Tibial nerve (tissue), 4 donors: Measurements from ENCODE around the gene DUSP6. TPM values are rescaled to one million over a fixed set of nuclear protein-coding genes. Genes with fewer than 3 reads are reported as not detected.

Source experiments
- DNase-seq, 2 donors: peaks; one replicate each; pipeline ENCODE4 v3.0.0-alpha.2; 2019; ENCODE audit warnings: low spot score in 2 of 2
- H3K27ac ChIP-seq, 4 donors: fragments of 200-600 bp; sonication (generic) in 3 of 4; one replicate each; pipeline ENCODE4 v1.5.1; 2017 to 2019; ENCODE audit warnings: mild to moderate bottlenecking in 1 of 4
- H3K27me3 ChIP-seq, 2 donors: fragments of 200-600 bp; sonication (generic) in 1 of 2; one replicate each; pipeline versions ENCODE4 v1.5.1 to v1.6.0; 2017 to 2019
- H3K36me3 ChIP-seq, 3 donors: fragments of 200-600 bp; sonication (generic); one replicate each; pipeline ENCODE4 v1.5.1; 2018 to 2019
- H3K4me1 ChIP-seq, 4 donors: fragments of 200-600 bp; sonication (generic) in 3 of 4; one replicate each; pipeline ENCODE4 v1.5.1; 2017 to 2019
- H3K4me3 ChIP-seq, 4 donors: fragments of 200-600 bp; sonication (generic) in 3 of 4; one replicate each; pipeline ENCODE4 v1.5.1; 2017 to 2019; ENCODE audit warnings: mild to moderate bottlenecking in 1 of 4, moderate library complexity in 1 of 4
- H3K9me3 ChIP-seq, 4 donors: fragments of 200-600 bp; sonication (generic) in 3 of 4; one replicate each; pipeline ENCODE4 v1.5.1; 2017 to 2019
- CTCF ChIP-seq, 5 experiments: fragments of 200-600 bp in 3 of 5; fragments of 450-650 bp in 2 of 5; sonication (generic) in 3 of 5; IDR thresholded peaks; one replicate each; pipeline ENCODE4 v1.5.1; 2016 to 2019; ENCODE audit warnings: antibody characterized with exemption in 5 of 5, mild to moderate bottlenecking in 3 of 5, moderate library complexity in 2 of 5
- EP300 ChIP-seq, 2 donors: sonication (generic); formaldehyde crosslinking; IDR thresholded peaks; one replicate each; pipeline ENCODE4 v1.6.1; 2017; ENCODE audit warnings: antibody characterized with exemption in 2 of 2, mild to moderate bottlenecking in 1 of 2
- POLR2A ChIP-seq, 2 donors: fragments of 450-650 bp; IDR thresholded peaks; one replicate each; pipeline ENCODE4 v1.6.1; 2017; ENCODE audit warnings: antibody characterized with exemption in 2 of 2, mild to moderate bottlenecking in 2 of 2, moderate library complexity in 2 of 2
- WGBS, 2 donors: methylation state at CpG; one replicate each; pipeline ENCODE4 v1.1.5; 2018; 5-methylcytosine and 5-hydroxymethylcytosine counted together
- total RNA-seq, 4 donors: library from RNA; depleted of rRNA; stranded (reverse); fragments of >200 nt; gene quantifications; one replicate each; pipeline ENCODE4 v1.1.0, GENCODE V29; 2016

The DUSP6 gene
- total RNA-seq, 4 donors from 2014 or later = 66.5 to 85.2 (median 72.8) TPM

- Histone ChIP-seq H3K4me3 (peak overlapping the region; percentile 75 to 93 (median 87)), H3K27ac (peak overlapping the region; percentile 94 to 98 (median 97)), H3K27me3 (no peaks in the 10 kb centered on the region), H3K4me1 (peaks cover 0 to 37% (median 11%) of the 10 kb centered on the region in 4 donors), H3K36me3 (peaks cover 0 to 2% (median 0%) of the 10 kb centered on the region in 3 donors), H3K9me3 (no peaks in the 10 kb centered on the region)
- TF ChIP-seq CTCF (IDR thresholded peaks at IDR 0.05) = peak in 1 of 5 experiments; percentile 6
- no peak for TF ChIP-seq EP300 (IDR thresholded peaks at IDR 0.05)
- TF ChIP-seq POLR2A (IDR thresholded peaks at IDR 0.05) = peak in 1 of 2 donors; percentile 25
- WGBS, 2 donors = 1% methylated on average over 25 to 56 of the region's 74 CpGs
- DNase-seq = peak; percentile 39 to 40
Measured at GRCh38 chr12:89353823-89354611, 1.7 kb upstream of the DUSP6 start.

- 0 to 1% methylated on average over 10 to 17 of the region's 49 CpGs for WGBS, 2 donors
- H3K4me1 ChIP-seq = peaks cover 0 to 44% (median 11%) of the 10 kb centered on the region in 4 donors
- H3K4me3 ChIP-seq = peak overlapping the region; percentile 75 to 93 (median 87)
- H3K9me3 ChIP-seq = no peaks in the 10 kb centered on the region
- peak in 1 of 2 donors; percentile 71 for TF ChIP-seq EP300 (IDR thresholded peaks at IDR 0.05)
- TF ChIP-seq CTCF (IDR thresholded peaks at IDR 0.05) = no peak
- peak; percentile 52 to 58 for TF ChIP-seq POLR2A (IDR thresholded peaks at IDR 0.05)
- peak; percentile 33 to 39 for DNase-seq
- H3K27ac ChIP-seq = peak overlapping the region; percentile 94 to 98 (median 97)
- H3K36me3 ChIP-seq = peaks cover 0 to 9% (median 0%) of the 10 kb centered on the region in 3 donors
- H3K27me3 ChIP-seq = no peaks in the 10 kb centered on the region
Measured at GRCh38 chr12:89353188-89353822, 1.0 kb upstream of the DUSP6 start.

- Histone ChIP-seq H3K36me3 (peaks cover 0 to 18% (median 0%) of the 10 kb centered on the region in 3 donors), H3K4me1 (peaks cover 0 to 49% (median 18%) of the 10 kb centered on the region in 4 donors), H3K27me3 (no peaks in the 10 kb centered on the region), H3K9me3 (no peaks in the 10 kb centered on the region), H3K4me3 (peak overlapping the region; percentile 75 to 93 (median 87)), H3K27ac (peak overlapping the region; percentile 94 to 98 (median 97))
- no peak for TF ChIP-seq EP300 (IDR thresholded peaks at IDR 0.05)
- TF ChIP-seq POLR2A (IDR thresholded peaks at IDR 0.05) = peak in 1 of 2 donors; percentile 84
- 0 to 1% methylated on average over 10 of the region's 10 CpGs for WGBS, 2 donors
- no peak for DNase-seq
Measured at GRCh38 chr12:89352242-89352491, 134 bp downstream of the DUSP6 start.

GRCh38 chr12:89351489-89352241, 636 bp downstream of the DUSP6 start:
- H3K9me3 ChIP-seq = no peaks in the 10 kb centered on the region
- peaks cover 0 to 49% (median 22%) of the 10 kb centered on the region in 4 donors for H3K4me1 ChIP-seq
- TF ChIP-seq CTCF (IDR thresholded peaks at IDR 0.05) = no peak
- H3K27me3 ChIP-seq = no peaks in the 10 kb centered on the region
- DNase-seq = no peak
- peak overlapping the region; percentile 94 to 98 (median 97) for H3K27ac ChIP-seq
- H3K36me3 ChIP-seq = peaks cover 0 to 18% (median 0%) of the 10 kb centered on the region in 3 donors
- WGBS, 2 donors = 0% methylated on average over 4 to 45 of the region's 87 CpGs
- peak overlapping the region; percentile 75 to 93 (median 87) for H3K4me3 ChIP-seq

GRCh38 chr12:89350630-89351488, 1.4 kb downstream of the DUSP6 start:
- peaks cover 0 to 49% (median 27%) of the 10 kb centered on the region in 4 donors for H3K4me1 ChIP-seq

More at GRCh38 chr12:89350630-89351488, 1.4 kb downstream of the DUSP6 start:
- 4 to 9% methylated on average over 51 of the region's 51 CpGs for WGBS, 2 donors
- H3K27me3 ChIP-seq = no peaks in the 10 kb centered on the region
- H3K9me3 ChIP-seq = no peaks in the 10 kb centered on the region
- TF ChIP-seq EP300 (IDR thresholded peaks at IDR 0.05) = no peak
- no peak for TF ChIP-seq CTCF (IDR thresholded peaks at IDR 0.05)
- TF ChIP-seq POLR2A (IDR thresholded peaks at IDR 0.05) = no peak
- no peak for DNase-seq
- H3K27ac ChIP-seq = peak overlapping the region; percentile 94 to 98 (median 97)
- H3K4me3 ChIP-seq = peak overlapping the region; percentile 75 to 93 (median 87)
- H3K36me3 ChIP-seq = peaks cover 0 to 18% (median 0%) of the 10 kb centered on the region in 3 donors
